Uterus (tissue), 2 donors: ENCODE results near the gene CRISP3.

Source experiments
- CTCF ChIP-seq, 4 experiments: fragments of 200-600 bp in 2 of 4; fragments of 450-650 bp in 2 of 4; sonication (generic) in 2 of 4; IDR thresholded peaks; one replicate each; pipeline ENCODE4 v1.5.1; 2016 to 2019; ENCODE audit warnings: antibody characterized with exemption in 4 of 4, mild to moderate bottlenecking in 2 of 4, moderate library complexity in 1 of 4
- POLR2A ChIP-seq, 2 donors: fragments of 450-650 bp; IDR thresholded peaks; one replicate each; pipeline ENCODE4 v1.6.1; 2016; ENCODE audit warnings: antibody characterized with exemption in 2 of 2, mild to moderate bottlenecking in 1 of 2, moderate library complexity in 1 of 2

- TF ChIP-seq CTCF (IDR thresholded peaks at IDR 0.05) (no peak), POLR2A (IDR thresholded peaks at IDR 0.05) (no peak)
Measured at GRCh38 chr6:49784272-49784671, 40.1 kb upstream of the CRISP3 start.
